Neuronal stem cell (in vitro differentiated cells): ENCODE results near the gene ZNF423.

Experiments used
- DNase-seq: peaks from one replicate; pipeline ENCODE4 v3.0.0-alpha.2; 2013; ENCODE audit warnings: low spot score
- H2AFZ ChIP-seq: one replicate; pipeline ENCODE4 v1.6.1; 2013; ENCODE audit warnings: mild to moderate bottlenecking, low read length, inconsistent platforms
- H2AK5ac ChIP-seq: 2 replicates; pipeline ENCODE4 v1.6.1; 2013; ENCODE audit warnings: low read depth, mild to moderate bottlenecking, inconsistent platforms, low read length, moderate library complexity, mixed read lengths
- H2BK120ac ChIP-seq: 2 replicates; pipeline ENCODE4 v1.6.1; 2013; ENCODE audit warnings: low read depth, mild to moderate bottlenecking, inconsistent platforms, low read length, moderate library complexity, mixed read lengths
- H2BK12ac ChIP-seq: one replicate; pipeline ENCODE4 v1.6.1; 2013; ENCODE audit warnings: low read length, inconsistent platforms
- H2BK15ac ChIP-seq: 2 replicates; pipeline ENCODE4 v1.6.1; 2013; ENCODE audit warnings: mild to moderate bottlenecking, low read length, inconsistent platforms, mixed read lengths
- H2BK5ac ChIP-seq: one replicate; pipeline ENCODE4 v1.6.1; 2013; ENCODE audit warnings: inconsistent platforms, mild to moderate bottlenecking, low read length, moderate library complexity
- H3K14ac ChIP-seq: one replicate; pipeline ENCODE4 v1.6.1; 2013; ENCODE audit warnings: low read length, inconsistent platforms
- H3K18ac ChIP-seq: 2 replicates; pipeline ENCODE4 v1.6.1; 2013; ENCODE audit warnings: low read length, inconsistent platforms
- H3K23ac ChIP-seq: 2 replicates; pipeline ENCODE4 v1.6.1; 2013; ENCODE audit warnings: low read depth, mild to moderate bottlenecking, mixed read lengths, low read length, inconsistent platforms; ENCODE audit not compliant: poor library complexity
- H3K27ac ChIP-seq: replicated peaks from 3 replicates; pipeline ENCODE4 v1.5.1; 2013; ENCODE audit warnings: low read length, inconsistent platforms
- H3K27me3 ChIP-seq, 3 experiments: 2 replicates each; pipeline ENCODE4 v1.6.1; 2013; ENCODE audit warnings: low read length in 3 of 3, mild to moderate bottlenecking in 2 of 3, inconsistent platforms in 1 of 3, low read depth in 1 of 3, mixed read lengths in 1 of 3, moderate library complexity in 1 of 3; ENCODE audit not compliant: control insufficient read depth in 3 of 3, insufficient read depth in 3 of 3
- H3K36me3 ChIP-seq, 2 donors: replicated peaks in 1 of 2; 2 replicates each; pipeline ENCODE4 v1.6.1; 2013; ENCODE audit warnings: low read length in 2 of 2; ENCODE audit not compliant: control insufficient read depth in 2 of 2, insufficient read depth in 2 of 2
- H3K4ac ChIP-seq: 2 replicates; pipeline ENCODE4 v1.6.1; 2013; ENCODE audit warnings: inconsistent platforms, mild to moderate bottlenecking, low read length, moderate library complexity
- H3K4me1 ChIP-seq, 2 donors: 1 replicate in 1 of 2; 2 replicates in 1 of 2; pipeline ENCODE4 v1.6.1; 2013; ENCODE audit warnings: low read length in 2 of 2, low read depth in 1 of 2; ENCODE audit not compliant: control insufficient read depth in 2 of 2, insufficient read depth in 1 of 2
- H3K4me2 ChIP-seq: one replicate; pipeline ENCODE4 v1.6.1; 2013; ENCODE audit warnings: mild to moderate bottlenecking, low read length, inconsistent platforms; ENCODE audit not compliant: insufficient read depth, poor library complexity, severe bottlenecking
- H3K4me3 ChIP-seq, 2 donors: 2 replicates each; pipeline ENCODE4 v1.5.1; 2013; ENCODE audit warnings: low read length in 2 of 2, mild to moderate bottlenecking in 2 of 2, inconsistent platforms in 1 of 2, moderate library complexity in 1 of 2
- H3K79me1 ChIP-seq: one replicate; pipeline ENCODE4 v1.6.1; 2013; ENCODE audit warnings: low read depth, mild to moderate bottlenecking, inconsistent platforms, low read length, moderate library complexity
- H3K9ac ChIP-seq: one replicate; pipeline ENCODE4 v1.6.1; 2013; ENCODE audit warnings: mild to moderate bottlenecking, low read depth, low read length, inconsistent platforms; ENCODE audit not compliant: poor library complexity
- H3K9me3 ChIP-seq, 2 donors: replicated peaks in 1 of 2; 2 replicates each; pipeline versions ENCODE3 to v1.6.1; 2013; ENCODE audit warnings: low read length in 2 of 2, mild to moderate bottlenecking in 2 of 2, inconsistent platforms in 1 of 2, low read depth in 1 of 2, mixed read lengths in 1 of 2, moderate library complexity in 1 of 2; ENCODE audit not compliant: control insufficient read depth in 2 of 2, insufficient read depth in 1 of 2
- H4K8ac ChIP-seq: one replicate; pipeline ENCODE4 v1.6.1; 2013; ENCODE audit warnings: low read depth, mild to moderate bottlenecking, inconsistent platforms, low read length, moderate library complexity
- H4K91ac ChIP-seq: one replicate; pipeline ENCODE4 v1.6.1; 2013; ENCODE audit warnings: low read length, low read depth, mild to moderate bottlenecking, inconsistent platforms; ENCODE audit not compliant: poor library complexity
- WGBS, 2 donors: extraction: QIAGEN DNeasy Blood & Tissue Kit; methylation state at CpG; one replicate each; pipeline ENCODE4 v1.1.7; 2013; ENCODE audit warnings: missing lambda C conversion rate in 2 of 2, mixed read lengths in 1 of 2; ENCODE audit not compliant: insufficient read length in 2 of 2, insufficient replicate concordance in 1 of 2; ENCODE audit errors: extremely low coverage in 2 of 2; 5-methylcytosine and 5-hydroxymethylcytosine counted together

ZNF423 gene

GRCh38 chr16:49581630-49582298 lies 274.1 kb downstream of the ZNF423 start:
- no peaks in the 10 kb centered on the region for H3K79me1 ChIP-seq
- no peak overlapping the region for H4K91ac ChIP-seq
- H3K4me1 ChIP-seq, result peaks cover 0 to 22% of the 10 kb centered on the region in 2 donors
- no peaks in the 10 kb centered on the region for H3K27me3 ChIP-seq
- H3K18ac ChIP-seq, result peak overlapping the region; percentile 54
- H2BK120ac ChIP-seq, result no peak overlapping the region
- no peak overlapping the region for H2AFZ ChIP-seq
- no peak for DNase-seq
- no peak overlapping the region for H3K14ac ChIP-seq
- no peak overlapping the region for H3K27ac ChIP-seq
- H3K23ac ChIP-seq, result no peak overlapping the region
- H3K4me2 ChIP-seq, result no peak overlapping the region
- no peak overlapping the region for H4K8ac ChIP-seq
- H3K9ac ChIP-seq, result no peak overlapping the region
- no peak overlapping the region for H3K4me3 ChIP-seq
- no peak overlapping the region for H2AK5ac ChIP-seq
- H3K4ac ChIP-seq, result no peak overlapping the region
- no peaks in the 10 kb centered on the region for H3K9me3 ChIP-seq
- no peak overlapping the region for H2BK5ac ChIP-seq
- WGBS, 2 donors, result no CpG with 5 or more reads among the region's 13 CpGs
- no peak overlapping the region for H2BK12ac ChIP-seq
- peaks cover 2 to 4% of the 10 kb centered on the region in 2 donors for H3K36me3 ChIP-seq
- H2BK15ac ChIP-seq, result no peak overlapping the region

- peaks cover 0 to 20% of the 10 kb centered on the region in 2 donors for H3K4me1 ChIP-seq
- no peak overlapping the region for H3K4me3 ChIP-seq
- H3K79me1 ChIP-seq, result no peaks in the 10 kb centered on the region
- H2AK5ac ChIP-seq, result no peak overlapping the region
- no peak overlapping the region for H3K4ac ChIP-seq
- H2BK12ac ChIP-seq, result no peak overlapping the region
- no peak overlapping the region for H3K27ac ChIP-seq
- WGBS, 2 donors, result no CpG with 5 or more reads among the region's 16 CpGs
- no peak overlapping the region for H2BK120ac ChIP-seq
- no peak overlapping the region for H3K14ac ChIP-seq
- H4K8ac ChIP-seq, result no peak overlapping the region
- H3K9me3 ChIP-seq, result no peaks in the 10 kb centered on the region
- no peak overlapping the region for H2AFZ ChIP-seq
- no peak overlapping the region for H3K9ac ChIP-seq
- H2BK5ac ChIP-seq, result no peak overlapping the region
- H4K91ac ChIP-seq, result no peak overlapping the region
- H3K27me3 ChIP-seq, result no peaks in the 10 kb centered on the region
- DNase-seq, result no peak
- no peak overlapping the region for H3K23ac ChIP-seq
- peaks cover 2 to 4% of the 10 kb centered on the region in 2 donors for H3K36me3 ChIP-seq
- H3K18ac ChIP-seq, result no peak overlapping the region
- H2BK15ac ChIP-seq, result no peak overlapping the region
- H3K4me2 ChIP-seq, result peak overlapping the region; percentile 13
Measured at GRCh38 chr16:49580751-49581303, 275.1 kb downstream of the ZNF423 start.

- Histone ChIP-seq H2BK120ac (no peak overlapping the region), H3K4ac (no peak overlapping the region), H3K18ac (peak overlapping the region; percentile 38), H2BK12ac (no peak overlapping the region), H3K23ac (no peak overlapping the region), H4K91ac (no peak overlapping the region), H3K4me1 (peaks cover 0 to 20% of the 10 kb centered on the region in 2 donors), H3K36me3 (peaks cover 2 to 7% of the 10 kb centered on the region in 2 donors), H3K27ac (no peak overlapping the region), H2AFZ (no peak overlapping the region), H3K4me3 (no peak overlapping the region), H3K9ac (no peak overlapping the region), H3K79me1 (no peaks in the 10 kb centered on the region), H3K4me2 (no peak overlapping the region), H3K9me3 (peaks cover 0 to 3% of the 10 kb centered on the region in 2 donors), H2BK15ac (no peak overlapping the region), H2BK5ac (no peak overlapping the region), H2AK5ac (peak overlapping the region; percentile 87), H4K8ac (no peak overlapping the region), H3K27me3 (no peaks in the 10 kb centered on the region), H3K14ac (peak overlapping the region; percentile 77)
- WGBS, 2 donors, result no CpG with 5 or more reads among the region's 12 CpGs
- DNase-seq, result no peak
Measured at GRCh38 chr16:49578435-49579024, 277.4 kb downstream of the ZNF423 start.

- Histone ChIP-seq H3K4ac (no peak overlapping the region), H3K23ac (no peak overlapping the region), H3K79me1 (no peaks in the 10 kb centered on the region), H2BK12ac (no peak overlapping the region), H2AFZ (no peak overlapping the region), H2BK5ac (no peak overlapping the region), H2BK120ac (no peak overlapping the region), H4K8ac (no peak overlapping the region), H2AK5ac (no peak overlapping the region), H3K4me2 (no peak overlapping the region), H3K27ac (no peak overlapping the region), H3K9ac (no peak overlapping the region), H3K4me1 (peaks cover 0 to 20% of the 10 kb centered on the region in 2 donors), H3K36me3 (peaks cover 2 to 11% of the 10 kb centered on the region in 2 donors), H3K14ac (no peak overlapping the region), H3K18ac (no peak overlapping the region), H3K9me3 (peaks cover 0 to 3% of the 10 kb centered on the region in 2 donors), H4K91ac (no peak overlapping the region), H3K27me3 (no peaks in the 10 kb centered on the region), H2BK15ac (no peak overlapping the region), H3K4me3 (no peak overlapping the region)
- no CpG with 5 or more reads among the region's 3 CpGs for WGBS, 2 donors
- DNase-seq, result no peak
Measured at GRCh38 chr16:49578018-49578417, 277.9 kb downstream of the ZNF423 start.
